HG02870 (cell line): ENCODE measurements around the gene ZMYM4.
"Not testable (repeated sequence)": the region's sequence is repeated elsewhere in the genome, so short reads cannot be mapped to it uniquely, and the experiment has no call there.

ENCODE experiments used
- ATAC-seq: cut with Tn5 transposase; IDR thresholded peaks from one replicate; pipeline ENCODE4 v1.9.1; 2021; ENCODE audit warnings: mild to moderate bottlenecking, moderate library complexity; ENCODE audit not compliant: unreplicated experiment

ZMYM4 gene

DNA sequence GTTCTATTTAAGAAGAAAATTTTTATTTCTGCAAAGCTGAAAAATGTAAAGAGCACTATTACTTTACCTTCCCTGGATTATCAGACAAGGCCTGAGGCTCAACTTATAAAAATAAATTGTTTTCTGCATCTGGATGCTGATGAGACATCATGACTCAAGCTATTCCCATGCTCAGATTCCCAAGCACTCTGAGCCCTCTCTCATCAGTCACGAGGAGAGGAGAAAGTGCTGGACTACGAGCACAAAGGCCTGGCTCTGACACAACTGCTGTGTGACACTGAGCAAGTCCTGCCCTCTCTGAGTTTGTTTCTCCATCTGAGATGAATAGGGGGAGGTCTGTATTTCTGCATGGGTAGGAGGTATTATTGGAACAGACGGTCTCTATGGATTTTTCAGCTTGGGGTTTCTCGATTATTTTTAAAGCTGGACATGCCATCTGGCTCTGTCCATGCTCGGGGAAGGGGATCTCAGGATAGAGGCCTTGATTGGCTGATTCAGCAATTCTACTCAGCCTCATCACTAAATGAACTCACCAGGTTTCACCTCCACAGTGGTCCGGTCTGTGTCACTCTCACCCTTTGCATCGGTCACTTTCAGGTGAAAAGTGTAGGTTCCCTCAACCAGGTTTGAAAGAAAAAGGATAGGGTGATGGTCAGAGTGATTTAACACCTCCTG is 181.0 kb downstream of the ZMYM4 start:
- ATAC-seq: no peak

DNA sequence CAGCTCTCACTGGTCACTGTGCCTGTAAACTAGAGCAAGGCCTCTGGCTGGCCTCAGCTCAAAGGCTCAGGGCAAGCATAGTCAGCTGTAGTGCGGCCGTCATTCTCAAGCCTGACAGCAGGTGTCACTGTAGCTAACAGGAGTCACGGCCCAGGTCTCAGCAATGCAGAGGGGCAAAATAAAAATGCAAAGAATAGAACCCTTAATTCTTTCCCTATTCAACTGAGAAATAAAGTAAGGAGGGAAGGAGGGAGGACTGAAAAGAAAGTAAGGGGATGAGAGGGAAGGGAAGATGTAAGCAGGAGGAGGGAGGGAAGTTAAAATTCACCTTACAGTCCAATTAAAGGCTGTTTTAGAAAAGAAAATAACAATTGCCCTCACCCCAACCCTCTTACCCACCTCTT is 182.6 kb downstream of the ZMYM4 start:
- no peak for ATAC-seq

DNA sequence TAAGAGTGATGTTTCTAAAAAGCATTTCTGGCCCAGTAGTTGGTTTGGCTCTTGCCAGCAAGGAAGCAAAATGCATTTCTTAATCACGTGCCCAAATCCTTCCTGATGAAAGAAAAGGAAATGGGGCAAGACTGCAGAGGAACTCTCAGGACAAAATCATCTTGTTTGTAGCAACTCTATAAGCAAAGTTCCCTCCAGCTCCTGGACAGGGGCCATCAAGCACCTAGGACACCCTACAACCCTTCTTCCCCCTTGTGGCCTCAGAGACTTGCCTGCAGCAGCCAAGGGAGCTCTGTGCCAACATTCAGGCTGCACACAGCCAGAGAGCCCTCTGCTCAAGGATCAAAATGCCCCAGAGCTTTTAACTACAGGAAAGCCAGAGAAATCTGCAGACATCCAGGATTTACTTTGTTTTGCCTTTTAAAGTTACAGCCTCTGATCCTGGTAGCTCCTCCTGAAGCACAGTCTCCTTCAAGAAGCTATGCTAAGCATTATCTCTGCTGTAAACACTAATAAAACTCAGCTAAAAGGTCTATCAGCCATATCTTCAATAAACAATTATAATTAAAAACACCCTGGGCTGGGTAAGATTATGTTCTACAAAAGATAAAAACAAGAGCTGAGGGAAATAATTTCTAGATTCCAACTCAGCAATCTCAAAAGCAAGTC is 183.7 kb downstream of the ZMYM4 start:
- no peak for ATAC-seq

DNA sequence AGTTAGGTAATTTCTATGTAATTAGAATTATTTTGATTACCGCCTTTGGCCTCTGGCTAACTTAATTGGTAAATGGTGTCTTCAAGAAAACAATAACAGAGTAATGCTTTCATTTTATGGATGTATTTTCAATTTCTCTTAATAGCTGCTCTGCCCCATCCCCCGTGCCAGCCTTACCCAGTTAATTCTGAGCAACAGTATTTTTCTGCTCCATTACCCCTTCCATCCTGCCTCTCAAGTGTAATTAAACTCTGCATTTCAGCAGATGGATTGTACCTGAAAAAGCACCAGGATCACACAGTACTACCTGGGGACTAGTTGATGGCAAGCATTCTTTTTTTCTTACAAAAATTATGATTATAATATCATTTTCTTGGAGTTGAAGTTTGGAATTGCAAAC is 184.5 kb downstream of the ZMYM4 start:
- ATAC-seq: no peak

DNA sequence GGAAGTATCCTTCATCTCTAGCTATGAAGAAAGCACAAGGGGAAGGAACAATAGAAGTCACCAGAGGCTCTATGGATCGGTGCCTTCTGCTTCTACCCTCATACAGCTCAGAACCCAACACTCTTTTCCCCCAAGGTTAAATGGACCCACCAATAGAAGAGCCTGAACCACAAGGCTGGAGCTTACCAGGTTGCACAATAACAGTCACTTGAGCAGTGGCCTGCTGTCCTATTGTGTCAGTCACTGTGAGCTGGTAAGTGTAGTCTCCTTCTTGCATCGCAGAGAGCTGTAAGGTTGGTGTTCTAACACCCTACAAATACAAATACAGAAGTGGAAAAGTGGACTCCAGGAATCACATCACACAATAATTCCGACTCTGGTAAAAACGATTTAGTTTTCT is 185.7 kb downstream of the ZMYM4 start:
- ATAC-seq: no peak

DNA sequence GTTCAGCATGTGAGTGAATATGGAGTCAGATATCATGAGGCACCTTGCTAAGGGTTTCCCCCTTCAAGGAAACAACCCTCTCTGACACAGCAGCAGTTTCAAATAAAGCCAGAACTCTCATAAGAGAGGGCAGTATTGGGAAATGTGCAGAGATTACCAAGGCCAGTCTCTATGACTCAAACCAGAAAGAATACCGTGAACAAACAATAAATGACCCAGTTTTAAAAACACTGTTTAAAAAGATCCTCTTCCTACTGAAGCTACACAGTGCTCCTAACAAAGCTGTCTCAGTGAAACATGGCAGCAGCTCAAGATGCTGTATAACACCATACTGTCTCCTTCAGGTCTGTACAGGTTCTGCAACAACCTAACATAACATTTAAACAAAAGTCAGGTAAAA is 186.1 kb downstream of the ZMYM4 start:
- no peak for ATAC-seq

DNA sequence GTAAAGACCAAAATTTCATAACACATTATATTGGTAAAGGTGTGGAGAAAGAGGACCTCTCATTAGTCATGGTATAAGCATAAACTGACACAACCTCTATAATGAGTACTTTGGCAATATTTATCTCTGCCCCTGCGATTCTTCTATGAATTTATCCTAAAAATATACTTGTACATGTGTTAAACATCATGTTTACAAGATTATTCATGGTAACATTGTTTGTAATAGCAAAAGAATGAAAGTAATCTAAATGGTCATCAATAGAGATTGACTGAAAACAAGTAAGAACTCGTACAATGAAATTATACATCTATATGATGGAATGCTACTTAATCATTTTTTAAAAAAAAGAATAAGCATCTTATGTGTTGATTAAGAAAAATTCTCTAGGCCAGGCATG is 192.3 kb downstream of the ZMYM4 start:
- no peak for ATAC-seq

DNA sequence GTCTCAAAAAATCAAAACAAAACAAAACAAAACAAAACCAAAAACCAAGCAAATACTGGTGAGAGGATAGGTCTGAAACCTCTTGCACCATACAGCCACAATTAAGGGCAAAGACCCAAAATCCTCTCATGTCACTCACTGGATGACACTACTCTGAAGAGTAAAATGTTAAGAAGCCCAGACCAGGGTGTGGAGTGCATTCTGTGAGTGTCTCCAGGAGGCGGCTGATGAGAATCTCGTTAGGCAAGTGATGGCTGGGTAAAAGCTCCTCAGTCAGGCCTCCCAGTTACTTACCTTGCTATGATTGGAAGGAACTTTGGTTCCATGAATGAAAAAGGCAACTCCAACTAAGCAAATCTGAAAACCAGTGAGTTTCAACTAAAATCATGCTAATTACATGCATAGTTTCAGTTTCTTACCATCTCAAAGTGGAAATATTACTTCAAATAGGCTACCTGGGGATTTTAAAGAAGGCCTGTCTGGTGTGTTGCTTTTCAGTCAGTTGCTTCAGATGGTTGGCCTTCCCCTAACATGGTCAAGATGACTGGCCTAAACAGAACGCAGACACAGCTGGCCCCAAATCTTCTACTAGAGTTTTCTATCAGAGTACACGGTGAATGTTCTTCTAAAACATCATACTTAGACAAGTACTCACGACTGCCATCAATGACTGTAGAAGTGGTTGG is 193.6 kb downstream of the ZMYM4 start:
- ATAC-seq: no peak

DNA sequence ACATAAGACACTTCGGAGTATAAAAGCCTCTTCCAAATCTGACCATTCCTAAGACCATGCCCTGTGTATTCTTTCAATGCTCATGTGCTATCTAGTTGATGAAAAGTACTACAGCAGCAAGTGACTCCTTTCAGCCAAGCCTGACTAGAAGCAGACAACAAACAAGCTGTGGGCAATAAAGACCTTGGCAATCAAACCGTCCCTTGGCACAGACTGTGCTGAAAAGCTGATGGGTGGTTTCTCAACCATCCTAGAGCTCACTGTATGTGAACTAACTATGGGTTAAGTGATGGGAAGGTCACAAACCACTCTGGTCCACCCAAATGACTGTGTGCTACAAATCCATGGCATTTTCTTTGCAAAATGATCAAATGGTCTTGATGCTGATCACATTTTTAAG is 194.7 kb downstream of the ZMYM4 start:
- ATAC-seq: no peak

DNA sequence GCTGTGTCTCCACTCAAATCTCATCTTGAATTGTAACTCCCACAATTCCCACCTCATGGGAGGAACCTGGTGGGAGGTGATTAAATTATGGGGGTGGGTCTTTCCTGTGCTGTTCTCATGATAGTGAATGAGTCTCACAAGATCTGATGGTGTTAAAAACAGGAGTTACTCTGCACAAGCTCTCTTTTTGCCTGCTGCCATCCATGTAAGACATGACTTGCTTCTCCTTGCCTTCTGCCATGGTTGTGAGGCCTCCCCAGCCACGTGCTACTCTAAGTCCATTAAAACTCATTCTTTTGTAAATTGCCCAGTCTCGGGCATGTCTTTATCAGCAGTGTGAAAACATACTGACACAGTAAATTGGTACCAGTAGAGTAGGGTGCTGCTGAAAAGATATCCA is 195.2 kb downstream of the ZMYM4 start:
- ATAC-seq: not testable (repeated sequence)

DNA sequence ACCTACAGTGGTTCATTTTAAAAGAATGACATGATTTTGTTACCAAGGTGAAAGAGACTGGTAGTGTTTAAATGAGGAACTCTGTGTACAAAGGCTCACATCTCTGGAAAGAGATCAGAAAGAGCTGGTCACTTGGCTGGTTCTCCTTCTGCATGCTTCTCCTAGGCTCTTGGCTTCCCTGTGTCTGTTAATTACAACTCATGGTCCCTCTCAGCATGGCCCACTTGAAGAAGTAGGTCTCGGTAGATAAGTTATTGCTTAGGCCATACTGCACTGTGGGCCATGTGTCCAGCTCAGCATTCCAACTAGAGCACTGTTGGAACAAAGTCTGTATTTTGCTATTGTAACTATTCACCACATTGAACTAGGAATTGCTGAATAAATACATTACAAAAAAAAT is 197.6 kb downstream of the ZMYM4 start:
- ATAC-seq: no peak

DNA sequence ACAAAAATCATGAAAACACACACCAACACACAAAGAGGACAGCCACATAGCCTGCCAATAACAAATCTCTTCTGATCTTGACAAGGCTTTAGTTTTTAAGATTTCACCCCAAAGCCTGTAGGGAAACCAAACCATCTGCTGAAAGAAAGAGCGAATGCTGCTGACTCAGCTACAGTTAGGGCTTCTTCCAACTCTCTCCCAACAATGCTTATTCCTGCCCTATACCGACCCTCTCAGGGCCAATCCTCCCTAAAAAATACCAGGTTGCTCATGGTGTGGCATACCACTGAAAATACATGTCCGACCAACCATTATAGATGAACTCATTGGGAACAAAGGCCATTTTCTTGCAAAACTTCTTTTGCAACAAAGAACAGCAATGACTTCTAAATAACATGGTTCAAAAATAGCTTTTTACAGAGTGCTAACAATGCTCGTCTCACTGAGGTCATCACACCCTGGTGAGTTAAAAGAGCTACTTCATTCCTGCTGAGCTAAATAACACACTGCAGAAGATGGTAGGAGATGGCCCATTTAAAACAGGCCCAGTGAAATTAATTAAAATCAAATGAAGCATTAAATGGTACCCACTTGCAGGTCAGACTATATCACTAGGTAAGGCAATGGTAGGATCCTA is 202.6 kb downstream of the ZMYM4 start:
- ATAC-seq: no peak
